Dendritic cell treated with granulocyte-macrophage colony-stimulating factor and Interleukin-4, amounts not matched to agents 40 ng/mL and 50 ng/mL, for 4 days (primary cell): ENCODE measurements around the gene TCIRG1.
"Not testable (repeated sequence)": the region's sequence is repeated elsewhere in the genome, so short reads cannot be mapped to it uniquely, and the experiment has no call there.

Experiments
- H3K27ac Mint-ChIP-seq: one replicate; pipeline ENCODE4 v1.8.0; 2022; ENCODE audit warnings: mild to moderate bottlenecking, mixed read lengths
- H3K27me3 Mint-ChIP-seq: one replicate; pipeline ENCODE4 v1.8.0; 2022; ENCODE audit warnings: mild to moderate bottlenecking, mixed read lengths
- H3K36me3 Mint-ChIP-seq: one replicate; pipeline ENCODE4 v1.8.0; 2022; ENCODE audit warnings: low read depth, mixed read lengths
- H3K4me1 Mint-ChIP-seq: one replicate; pipeline ENCODE4 v1.8.0; 2022; ENCODE audit warnings: low read depth, mixed read lengths
- H3K4me3 Mint-ChIP-seq: one replicate; pipeline ENCODE4 v1.8.0; 2022; ENCODE audit warnings: mild to moderate bottlenecking, moderate library complexity, mixed read lengths
- H3K9me3 Mint-ChIP-seq: one replicate; pipeline ENCODE4 v1.8.0; 2022; ENCODE audit warnings: mixed read lengths
- intact Hi-C: fragments of 100-400 bp; cut with micrococcal nuclease; formaldehyde crosslinking; loops from one replicate; pipeline ENCODE4 v1.15.0; 2022

TCIRG1 gene

GRCh38 chr11:68080860-68081259 is 42.0 kb downstream of the TCIRG1 start:
- no peaks in the 10 kb centered on the region for H3K27me3 Mint-ChIP-seq
- H3K4me1 Mint-ChIP-seq = peaks cover 6% of the 10 kb centered on the region
- intact Hi-C loops = no loop called here
- peaks cover 60% of the 10 kb centered on the region for H3K36me3 Mint-ChIP-seq
- H3K9me3 Mint-ChIP-seq = no peaks in the 10 kb centered on the region
- no peak overlapping the region for H3K4me3 Mint-ChIP-seq
- no peak overlapping the region for H3K27ac Mint-ChIP-seq

- H3K27me3 Mint-ChIP-seq = no peaks in the 10 kb centered on the region
- H3K9me3 Mint-ChIP-seq = no peaks in the 10 kb centered on the region
- no peak overlapping the region for H3K27ac Mint-ChIP-seq
- intact Hi-C loops = no loop called here
- no peak overlapping the region for H3K4me3 Mint-ChIP-seq
- peaks cover 55% of the 10 kb centered on the region for H3K36me3 Mint-ChIP-seq
- peaks cover 6% of the 10 kb centered on the region for H3K4me1 Mint-ChIP-seq
Observed at GRCh38 chr11:68081691-68082090, 42.9 kb downstream of the TCIRG1 start.

- H3K9me3 Mint-ChIP-seq = no peaks in the 10 kb centered on the region
- intact Hi-C loops = no loop called here
- H3K4me1 Mint-ChIP-seq = peaks cover 6% of the 10 kb centered on the region
- no peak overlapping the region for H3K4me3 Mint-ChIP-seq
- H3K36me3 Mint-ChIP-seq = peaks cover 47% of the 10 kb centered on the region
- no peak overlapping the region for H3K27ac Mint-ChIP-seq
- no peaks in the 10 kb centered on the region for H3K27me3 Mint-ChIP-seq
Observed at GRCh38 chr11:68082481-68082880, 43.7 kb downstream of the TCIRG1 start.

GRCh38 chr11:68083517-68083916 is 44.7 kb downstream of the TCIRG1 start:
- intact Hi-C loops = no loop called here
- Mint-ChIP-seq H3K4me1 (peaks cover under 1% of the 10 kb centered on the region), H3K36me3 (peaks cover 37% of the 10 kb centered on the region), H3K9me3 (no peaks in the 10 kb centered on the region), H3K27me3 (no peaks in the 10 kb centered on the region), H3K27ac (no peak overlapping the region), H3K4me3 (no peak overlapping the region)

GRCh38 chr11:68089679-68090078 is 50.9 kb downstream of the TCIRG1 start:
- H3K4me1 Mint-ChIP-seq = peaks cover 8% of the 10 kb centered on the region
- no peak overlapping the region for H3K4me3 Mint-ChIP-seq
- intact Hi-C loops = loop anchor here (10.0 kb wide), 1 partner anchor 115 kb away; no protein-coding TSS in a partner anchor
- no peak overlapping the region for H3K27ac Mint-ChIP-seq
- no peaks in the 10 kb centered on the region for H3K27me3 Mint-ChIP-seq
- peaks cover 4% of the 10 kb centered on the region for H3K36me3 Mint-ChIP-seq
- no peaks in the 10 kb centered on the region for H3K9me3 Mint-ChIP-seq

GRCh38 chr11:68090287-68090686 is 51.5 kb downstream of the TCIRG1 start:
- Mint-ChIP-seq H3K9me3 (no peaks in the 10 kb centered on the region), H3K36me3 (peaks cover 5% of the 10 kb centered on the region), H3K4me1 (peaks cover 8% of the 10 kb centered on the region), H3K27me3 (no peaks in the 10 kb centered on the region), H3K4me3 (no peak overlapping the region), H3K27ac (no peak overlapping the region)
- intact Hi-C loops = loop anchor here (10.0 kb wide), 1 partner anchor 115 kb away; no protein-coding TSS in a partner anchor

- H3K27me3 Mint-ChIP-seq = no peaks in the 10 kb centered on the region
- H3K27ac Mint-ChIP-seq = no peak overlapping the region
- no peak overlapping the region for H3K4me3 Mint-ChIP-seq
- peaks cover 9% of the 10 kb centered on the region for H3K36me3 Mint-ChIP-seq
- H3K4me1 Mint-ChIP-seq = peaks cover 8% of the 10 kb centered on the region
- intact Hi-C loops = loop anchor here (10.0 kb wide), 1 partner anchor 114 kb away; no protein-coding TSS in a partner anchor
- no peaks in the 10 kb centered on the region for H3K9me3 Mint-ChIP-seq
Observed at GRCh38 chr11:68090706-68091105, 51.9 kb downstream of the TCIRG1 start.

GRCh38 chr11:68092411-68092810 is 53.6 kb downstream of the TCIRG1 start:
- H3K27me3 Mint-ChIP-seq = no peaks in the 10 kb centered on the region
- peaks cover 8% of the 10 kb centered on the region for H3K4me1 Mint-ChIP-seq
- no peaks in the 10 kb centered on the region for H3K9me3 Mint-ChIP-seq
- H3K4me3 Mint-ChIP-seq = no peak overlapping the region
- H3K36me3 Mint-ChIP-seq = peaks cover 23% of the 10 kb centered on the region
- H3K27ac Mint-ChIP-seq = no peak overlapping the region
- intact Hi-C loops = loop anchor here (10.0 kb wide), 1 partner anchor 112 kb away; no protein-coding TSS in a partner anchor

GRCh38 chr11:68092946-68093345 is 54.1 kb downstream of the TCIRG1 start:
- intact Hi-C loops = loop anchor here (10.0 kb wide), 1 partner anchor 112 kb away; no protein-coding TSS in a partner anchor
- H3K27ac Mint-ChIP-seq, H3K4me3 Mint-ChIP-seq, H3K27me3 Mint-ChIP-seq, H3K4me1 Mint-ChIP-seq, H3K9me3 Mint-ChIP-seq: not testable (repeated sequence)
- H3K36me3 Mint-ChIP-seq = peaks cover 29% of the 10 kb centered on the region

- peaks cover 8% of the 10 kb centered on the region for H3K4me1 Mint-ChIP-seq
- no peaks in the 10 kb centered on the region for H3K27me3 Mint-ChIP-seq
- no peaks in the 10 kb centered on the region for H3K9me3 Mint-ChIP-seq
- no peak overlapping the region for H3K27ac Mint-ChIP-seq
- H3K4me3 Mint-ChIP-seq = no peak overlapping the region
- intact Hi-C loops = loop anchor here (10.0 kb wide), 1 partner anchor 111 kb away; no protein-coding TSS in a partner anchor
- peaks cover 29% of the 10 kb centered on the region for H3K36me3 Mint-ChIP-seq
Observed at GRCh38 chr11:68093565-68093964, 54.7 kb downstream of the TCIRG1 start.

- H3K4me1 Mint-ChIP-seq = peaks cover 14% of the 10 kb centered on the region
- H3K4me3 Mint-ChIP-seq = no peak overlapping the region
- no peaks in the 10 kb centered on the region for H3K9me3 Mint-ChIP-seq
- H3K36me3 Mint-ChIP-seq = peaks cover 25% of the 10 kb centered on the region
- intact Hi-C loops = loop anchor here (10.0 kb wide), 1 partner anchor 108 kb away; no protein-coding TSS in a partner anchor
- H3K27me3 Mint-ChIP-seq = no peaks in the 10 kb centered on the region
- no peak overlapping the region for H3K27ac Mint-ChIP-seq
Observed at GRCh38 chr11:68096962-68097361, 58.1 kb downstream of the TCIRG1 start.

GRCh38 chr11:68099057-68099456 is 60.2 kb downstream of the TCIRG1 start:
- H3K27me3 Mint-ChIP-seq = no peaks in the 10 kb centered on the region
- no peak overlapping the region for H3K4me3 Mint-ChIP-seq
- H3K27ac Mint-ChIP-seq = no peak overlapping the region

GRCh38 chr11:68099474-68100405 is 60.9 kb downstream of the TCIRG1 start:
- Mint-ChIP-seq H3K4me1 (peaks cover 25% of the 10 kb centered on the region), H3K36me3 (peaks cover 25% of the 10 kb centered on the region), H3K9me3 (no peaks in the 10 kb centered on the region), H3K27me3 (no peaks in the 10 kb centered on the region), H3K27ac (no peak overlapping the region), H3K4me3 (no peak overlapping the region)
- intact Hi-C loops = loop anchor here (10.0 kb wide), 1 partner anchor 105 kb away; no protein-coding TSS in a partner anchor

More at GRCh38 chr11:68099057-68099456, 60.2 kb downstream of the TCIRG1 start:
- Mint-ChIP-seq H3K4me1 (peaks cover 25% of the 10 kb centered on the region), H3K9me3 (no peaks in the 10 kb centered on the region), H3K36me3 (peaks cover 25% of the 10 kb centered on the region)
- intact Hi-C loops = loop anchor here (10.0 kb wide), 1 partner anchor 106 kb away; no protein-coding TSS in a partner anchor
